Ovary (tissue), 9 donors: ENCODE data around the gene RILPL1. TPM values are rescaled to one million over a fixed set of nuclear protein-coding genes. Genes with fewer than 3 reads are reported as not detected.
"Not testable (repeated sequence)": the region's sequence is repeated elsewhere in the genome, so short reads cannot be mapped to it uniquely, and the experiment has no call there.

ENCODE experiments used
- DNase-seq, 5 donors: peaks; one replicate each; pipeline ENCODE4 v3.0.0-alpha.2; 2019 to 2020
- H3K27ac ChIP-seq, 2 donors: fragments of 200-600 bp; one replicate each; pipeline versions ENCODE4 v1.5.1 to v1.8.0; 2019 to 2022
- H3K27me3 ChIP-seq: fragments of 200-600 bp; one replicate; pipeline ENCODE4 v1.8.0; 2022
- H3K36me3 ChIP-seq: fragments of 200-600 bp; sonication (generic); one replicate; pipeline ENCODE4 v1.5.1; 2019
- H3K4me1 ChIP-seq: one replicate; pipeline ENCODE4 v1.8.1; 2013; ENCODE audit warnings: mild to moderate bottlenecking, moderate library complexity; ENCODE audit not compliant: insufficient read depth
- H3K4me3 ChIP-seq: fragments of 200-600 bp; sonication (generic); one replicate; pipeline ENCODE4 v1.5.1; 2017
- H3K9me3 ChIP-seq, 2 donors: fragments of 200-600 bp in 1 of 2; sonication (generic) in 1 of 2; one replicate each; pipeline versions ENCODE4 v1.5.1 to v1.8.1; 2013 to 2019; ENCODE audit warnings: mild to moderate bottlenecking in 1 of 2, moderate library complexity in 1 of 2
- EP300 ChIP-seq: sonication (generic); formaldehyde crosslinking; IDR thresholded peaks from one replicate; pipeline ENCODE4 v1.6.1; 2017; ENCODE audit warnings: antibody characterized with exemption
- POLR2A ChIP-seq: fragments of 450-650 bp; IDR thresholded peaks from one replicate; pipeline ENCODE4 v1.6.1; 2017; ENCODE audit warnings: antibody characterized with exemption, mild to moderate bottlenecking, moderate library complexity
- WGBS, 3 donors: extraction: QIAGEN DNeasy Blood & Tissue Kit in 1 of 3; methylation state at CpG; one replicate each; pipeline versions ENCODE4 v1.1.5 to v1.1.7; 2013 to 2017; 5-methylcytosine and 5-hydroxymethylcytosine counted together
- intact Hi-C, 4 donors: fragments of 100-400 bp; cut with DNase I; formaldehyde crosslinking; loops; one replicate each; pipeline versions ENCODE4 v1.11.0 to v1.15.1; 2022 to 2023
- polyA plus RNA-seq, 2 donors: library from polyadenylated mRNA; stranded (reverse); fragments of 200-250 nt in 1 of 2; fragments of 350-450 nt in 1 of 2; fragmentation: Illumina TruSeq in 1 of 2; extraction: RNeasy Lipid Tissue Mini Kit (QIAGEN cat#74804) in 1 of 2; gene quantifications; one replicate each; pipeline ENCODE4 v1.2.3, GENCODE V29; 2013 to 2014
- total RNA-seq, 7 donors: library from RNA; depleted of rRNA in 2 of 7; stranded (reverse); fragments of >200 nt in 2 of 7; fragmentation: NEBNext Ultra II Directional in 3 of 7; extraction: Animal tissue kit (Norgen Biotek cat#: 25700) in 3 of 7; gene quantifications; one replicate each; pipeline versions ENCODE4 v1.1.0 to v1.2.4, GENCODE V29; 2016 to 2023
- TF ChIP-seq, protein P1 (sequence below), 3 donors: fragments of 450-650 bp in 2 of 3; fragments of 200-600 bp in 1 of 3; IDR thresholded peaks; one replicate each; pipeline versions ENCODE4 v1.5.1 to v1.8.0; 2016 to 2022; ENCODE audit warnings: antibody characterized with exemption in 3 of 3, mild to moderate bottlenecking in 1 of 3
- donor health status: DM: no; HTN: no; CAD: no; lungs with moderate emphysema.
- donor health status: DM: no; HTN: no; CAD: no.
- donor health status: Bipolar disorder and iron deficiency.
- donor health status: DM: yes; HTN: yes; CAD: no.
- donor health status: DM: no; HTN: no; CAD: no.
- donor health status: DM: yes; HTN: yes; CAD: no.

RILPL1 gene
- total and polyA plus RNA-seq, 9 donors = 9.8 to 25.1 (median 18.9) TPM

DNA sequence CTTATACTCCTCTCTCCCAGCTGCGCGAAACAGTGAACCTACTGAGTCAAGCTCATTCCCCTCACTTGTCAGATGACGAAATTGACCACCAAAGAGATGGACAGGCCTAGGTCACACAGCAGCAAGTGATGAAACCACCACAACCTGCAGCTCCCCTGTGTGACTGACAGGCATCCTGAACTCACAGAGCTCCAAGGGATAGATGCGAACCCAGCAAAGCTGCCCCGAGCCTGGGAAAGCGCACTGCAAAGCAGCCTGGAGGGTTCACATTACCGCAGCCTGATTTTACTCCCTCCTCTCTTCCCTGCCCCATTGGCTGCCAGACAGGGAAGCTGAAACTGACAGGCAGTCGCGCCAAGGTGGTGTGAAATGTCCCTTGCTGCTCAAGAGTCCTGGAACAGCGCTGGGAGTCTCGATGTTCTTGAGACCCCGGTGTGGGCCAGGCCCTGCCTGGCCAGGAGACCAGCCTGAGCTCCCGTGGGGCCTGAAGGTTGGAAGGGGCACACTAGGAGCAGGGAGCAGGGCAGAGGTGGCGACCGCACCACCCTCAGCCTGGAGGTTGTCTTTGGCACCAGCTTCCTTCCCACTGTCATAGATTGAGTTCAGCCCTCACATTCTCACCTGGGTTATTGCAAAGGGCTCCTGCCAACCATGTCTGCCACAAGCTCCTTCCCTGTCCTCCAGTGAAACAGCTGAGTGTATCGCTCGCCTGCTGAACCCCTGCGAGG is 39.2 kb downstream of the RILPL1 start:
- no peaks in the 10 kb centered on the region for H3K27me3 ChIP-seq
- intact Hi-C loops = no loop called here
- no peak overlapping the region for H3K4me3 ChIP-seq
- 87 to 92% (median 88%) methylated on average over 18 of the region's 18 CpGs for WGBS, 3 donors
- H3K9me3 ChIP-seq = no peaks in the 10 kb centered on the region
- H3K27ac ChIP-seq = no peak overlapping the region
- H3K36me3 ChIP-seq = no peaks in the 10 kb centered on the region
- no peak for TF ChIP-seq POLR2A
- no peaks in the 10 kb centered on the region for H3K4me1 ChIP-seq
- DNase-seq = no peak

DNA sequence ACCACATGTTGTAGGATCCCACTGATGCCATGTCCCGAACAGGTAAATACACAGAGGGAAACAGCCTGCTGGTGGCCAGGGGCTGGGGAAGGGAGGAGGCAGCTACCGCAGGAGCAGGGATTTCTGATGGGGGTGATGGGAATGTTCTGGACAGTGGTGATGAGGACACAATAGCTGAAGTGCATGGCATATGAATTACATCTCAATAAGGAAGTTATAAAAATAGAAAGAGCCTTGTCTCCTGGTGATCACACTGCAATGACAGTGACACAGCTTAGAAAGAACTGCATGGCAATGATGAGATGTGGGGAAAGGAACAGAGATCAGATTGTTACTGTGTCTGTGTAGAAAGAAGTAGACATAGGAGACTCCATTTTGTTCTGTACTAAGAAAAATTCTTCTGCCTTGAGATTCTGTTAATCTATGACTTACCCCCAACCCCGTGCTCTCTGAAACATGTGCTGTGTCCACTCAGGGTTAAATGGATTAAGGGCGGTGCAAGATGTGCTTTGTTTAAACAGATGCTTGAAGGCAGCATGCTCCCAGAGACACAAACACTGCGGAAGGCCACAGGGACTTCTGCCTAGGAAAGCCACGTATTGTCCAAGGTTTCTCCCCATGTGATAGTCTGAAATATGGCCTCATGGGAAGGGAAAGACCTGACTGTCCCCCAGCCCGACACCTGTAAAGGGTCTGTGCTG is 41.0 kb downstream of the RILPL1 start:
- H3K4me1 ChIP-seq, DNase-seq, H3K36me3 ChIP-seq, intact Hi-C loops, H3K4me3 ChIP-seq, H3K9me3 ChIP-seq, H3K27me3 ChIP-seq, H3K27ac ChIP-seq: not testable (repeated sequence)
- WGBS, 3 donors = 71 to 80% (median 74%) methylated on average over 7 of the region's 7 CpGs

DNA sequence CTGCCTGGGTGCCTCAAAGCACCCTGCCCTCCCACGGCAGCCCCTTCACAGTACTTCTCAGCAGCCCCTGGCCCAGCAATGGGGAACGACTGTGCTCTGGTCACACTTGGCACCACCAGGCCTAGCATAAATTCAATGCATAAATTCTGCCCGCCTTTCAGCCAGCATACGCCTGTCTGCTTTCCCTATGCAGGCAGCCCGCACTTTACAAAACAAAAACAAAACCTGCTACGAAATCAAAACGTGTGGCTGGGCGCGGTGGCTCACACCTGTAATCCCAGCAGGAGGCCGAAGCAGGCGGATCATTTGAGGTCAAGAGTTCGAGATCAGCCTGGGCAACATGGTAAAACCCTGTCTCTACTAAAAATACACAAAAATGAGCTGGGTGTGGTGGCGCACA is 42.0 kb downstream of the RILPL1 start:
- Histone ChIP-seq H3K4me3 (no peak overlapping the region), H3K36me3 (no peaks in the 10 kb centered on the region), H3K9me3 (no peaks in the 10 kb centered on the region), H3K4me1 (no peaks in the 10 kb centered on the region), H3K27me3 (no peaks in the 10 kb centered on the region), H3K27ac (no peak overlapping the region)
- WGBS, 3 donors = 89 to 95% (median 90%) methylated on average over 13 of the region's 13 CpGs
- no peak for TF ChIP-seq POLR2A
- TF ChIP-seq EP300 = no peak
- TF ChIP-seq, protein P1, sequence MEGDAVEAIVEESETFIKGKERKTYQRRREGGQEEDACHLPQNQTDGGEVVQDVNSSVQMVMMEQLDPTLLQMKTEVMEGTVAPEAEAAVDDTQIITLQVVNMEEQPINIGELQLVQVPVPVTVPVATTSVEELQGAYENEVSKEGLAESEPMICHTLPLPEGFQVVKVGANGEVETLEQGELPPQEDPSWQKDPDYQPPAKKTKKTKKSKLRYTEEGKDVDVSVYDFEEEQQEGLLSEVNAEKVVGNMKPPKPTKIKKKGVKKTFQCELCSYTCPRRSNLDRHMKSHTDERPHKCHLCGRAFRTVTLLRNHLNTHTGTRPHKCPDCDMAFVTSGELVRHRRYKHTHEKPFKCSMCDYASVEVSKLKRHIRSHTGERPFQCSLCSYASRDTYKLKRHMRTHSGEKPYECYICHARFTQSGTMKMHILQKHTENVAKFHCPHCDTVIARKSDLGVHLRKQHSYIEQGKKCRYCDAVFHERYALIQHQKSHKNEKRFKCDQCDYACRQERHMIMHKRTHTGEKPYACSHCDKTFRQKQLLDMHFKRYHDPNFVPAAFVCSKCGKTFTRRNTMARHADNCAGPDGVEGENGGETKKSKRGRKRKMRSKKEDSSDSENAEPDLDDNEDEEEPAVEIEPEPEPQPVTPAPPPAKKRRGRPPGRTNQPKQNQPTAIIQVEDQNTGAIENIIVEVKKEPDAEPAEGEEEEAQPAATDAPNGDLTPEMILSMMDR (IDR thresholded peaks at IDR 0.05) = no peak
- DNase-seq = no peak
- intact Hi-C loops = no loop called here

DNA sequence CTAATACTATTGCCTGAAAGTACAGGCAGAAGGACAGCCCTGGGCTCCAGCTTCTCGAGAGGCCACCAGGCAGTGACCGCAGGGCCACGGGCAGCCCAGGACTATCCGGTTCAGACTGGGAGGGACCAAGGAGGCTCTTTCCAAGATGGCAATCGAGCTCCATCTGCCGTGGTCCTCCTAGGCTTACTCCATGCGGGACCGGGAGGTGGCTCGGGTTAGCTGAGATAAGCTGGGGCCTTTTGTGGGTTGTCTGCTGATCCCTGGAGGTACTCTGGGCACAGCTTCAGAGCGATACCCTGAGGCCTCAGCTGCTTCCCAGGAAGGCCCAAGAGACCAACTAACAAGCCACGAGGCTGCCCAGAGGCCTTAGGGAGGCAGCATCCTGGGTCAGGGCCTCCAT is 42.5 kb downstream of the RILPL1 start:
- TF ChIP-seq EP300 (no peak), POLR2A (no peak)
- TF ChIP-seq, protein P1 (IDR thresholded peaks at IDR 0.05) = no peak
- intact Hi-C loops = no loop called here

DNA sequence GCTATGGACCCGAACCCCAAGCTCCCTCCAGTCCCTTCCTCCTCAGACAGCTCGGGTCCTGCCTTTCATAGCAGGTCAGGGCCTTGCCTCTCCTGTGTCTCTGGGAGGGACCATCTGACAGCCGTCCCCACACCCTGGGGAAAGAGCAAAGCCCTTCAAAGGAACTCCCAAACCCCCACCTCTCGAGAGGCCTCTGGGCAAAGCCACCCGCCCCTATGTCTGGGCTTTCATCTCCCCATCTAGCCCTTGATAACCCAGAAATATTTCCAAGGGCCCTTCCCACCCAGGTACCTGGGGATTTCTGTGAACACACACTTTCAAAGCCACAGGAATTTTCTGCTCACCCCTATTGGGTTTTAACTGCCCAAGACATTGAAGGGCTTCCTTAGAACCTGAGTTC is 43.4 kb downstream of the RILPL1 start:
- intact Hi-C loops = no loop called here
- Histone ChIP-seq H3K36me3 (no peaks in the 10 kb centered on the region), H3K27ac (no peak overlapping the region), H3K4me3 (no peak overlapping the region), H3K9me3 (no peaks in the 10 kb centered on the region), H3K27me3 (no peaks in the 10 kb centered on the region), H3K4me1 (no peaks in the 10 kb centered on the region)
- no peak for DNase-seq
- WGBS, 3 donors = 81 to 88% (median 83%) methylated on average over 5 of the region's 5 CpGs
- TF ChIP-seq, protein P1 (IDR thresholded peaks at IDR 0.05) = no peak
- TF ChIP-seq EP300 = no peak
- no peak for TF ChIP-seq POLR2A

More for the DNA sequence above, 42.5 kb downstream of the RILPL1 start:
- Histone ChIP-seq H3K36me3 (no peaks in the 10 kb centered on the region), H3K27me3 (no peaks in the 10 kb centered on the region), H3K9me3 (no peaks in the 10 kb centered on the region), H3K4me3 (no peak overlapping the region), H3K27ac (no peak overlapping the region), H3K4me1 (no peaks in the 10 kb centered on the region)
- WGBS, 3 donors = 79 to 96% (median 87%) methylated on average over 3 to 11 of the region's 11 CpGs
- no peak for DNase-seq
